ENCODE results near the gene TNIK. TPM values are rescaled to one million over a fixed set of nuclear protein-coding genes. Genes with fewer than 3 reads are reported as not detected.

The TNIK gene
- total RNA-seq, 2 donors from 2014 or later: 28.6 to 43.8 TPM

DNA sequence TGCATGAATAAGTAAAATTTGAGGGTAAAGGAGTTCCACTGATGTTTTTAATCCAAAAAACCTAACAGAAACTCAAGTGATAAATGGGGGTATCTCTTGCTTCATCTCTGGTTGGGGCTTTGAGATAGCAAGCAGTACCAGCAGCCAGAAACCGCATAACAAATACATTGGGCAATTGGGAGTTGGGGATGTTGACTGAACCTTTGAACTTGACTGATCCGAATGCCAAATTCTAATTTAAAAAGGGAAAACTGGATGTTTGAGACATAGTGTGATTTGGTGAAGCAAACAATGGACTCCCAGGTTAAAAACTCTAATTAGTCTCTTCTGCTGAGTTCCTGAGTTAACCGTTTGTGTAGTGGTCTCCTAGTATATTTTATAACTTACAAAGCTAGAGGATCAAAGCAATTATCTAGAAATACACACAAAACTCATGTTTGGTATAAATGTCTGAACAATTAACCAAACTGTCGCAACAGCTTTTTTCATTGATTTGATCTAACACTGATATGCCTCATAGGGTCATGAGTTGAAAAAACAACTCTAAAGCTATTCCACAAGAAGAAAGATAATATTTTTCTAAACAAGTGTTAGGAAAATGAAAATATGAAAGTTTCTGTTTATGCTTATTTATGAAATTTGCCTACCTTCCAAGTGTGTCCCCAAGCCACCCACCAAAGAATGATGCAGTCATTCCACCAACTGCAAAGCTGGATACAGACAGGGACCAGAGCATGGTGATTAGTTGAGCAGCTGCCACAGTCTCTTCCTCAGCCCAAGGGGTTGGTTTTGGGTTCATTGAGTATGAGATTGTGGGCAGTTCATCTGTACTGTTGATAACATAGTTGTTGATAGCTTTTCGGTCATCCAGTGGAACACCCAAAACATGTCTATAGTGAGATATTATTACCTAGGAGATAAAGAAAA is 446.1 kb downstream of the TNIK start:
- Mint-ChIP-seq H3K9me3 (no peaks in the 10 kb centered on the region), H3K27ac (no peak overlapping the region), H3K36me3 (ENCODE audit: low read depth) (no peaks in the 10 kb centered on the region), H3K4me1 (no peaks in the 10 kb centered on the region), H3K27me3 (peaks cover 22% of the 10 kb centered on the region), H3K4me3 (no peak overlapping the region)
- no peak for ATAC-seq (replicated peaks)

DNA sequence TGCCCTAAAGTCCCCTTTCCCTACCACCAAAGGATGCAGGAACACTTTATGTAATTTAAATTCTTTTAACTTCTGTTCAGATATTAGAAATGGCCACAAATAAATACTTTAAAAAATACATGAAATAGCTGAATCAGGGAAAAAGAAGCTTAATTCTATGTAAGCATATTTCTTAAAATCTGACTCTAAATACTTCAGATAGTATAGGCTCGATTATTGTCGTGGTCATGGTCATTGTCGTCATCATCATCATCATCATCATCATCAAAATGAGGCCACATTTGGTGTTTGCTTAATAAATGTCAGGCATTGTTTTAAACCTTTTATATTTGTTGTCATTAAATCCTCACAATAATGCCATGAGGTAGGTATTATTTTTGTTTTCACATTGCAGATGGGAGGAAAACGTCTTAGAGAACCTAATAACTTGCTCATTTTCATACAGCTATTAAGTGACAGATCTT is 448.3 kb downstream of the TNIK start:
- H3K4me3 Mint-ChIP-seq: no peak overlapping the region
- H3K27ac Mint-ChIP-seq: no peak overlapping the region
- no peaks in the 10 kb centered on the region for H3K36me3 Mint-ChIP-seq (ENCODE audit: low read depth)
- H3K27me3 Mint-ChIP-seq: peaks cover 17% of the 10 kb centered on the region
- H3K9me3 Mint-ChIP-seq: no peaks in the 10 kb centered on the region
- no peaks in the 10 kb centered on the region for H3K4me1 Mint-ChIP-seq
- no peak for ATAC-seq (replicated peaks)

Measured in activated T-helper 17 cell treated with anti-CD3 and anti-CD28 coated beads, Interleukin-2, amount 50 U/mL, for 72 hours (primary cell).